HEK293 (cell line): ENCODE results near the gene CEP55.
A peak's percentile ranks its signal among the peaks of the same experiment; 100 is the strongest.

Experiments used
- CTCF ChIA-PET: fragments of 350-600 bp; formaldehyde crosslinking; extraction: SDS; loops from one replicate; lab custom pipeline; 2021; ENCODE audit warnings: antibody characterized with exemption; lab: Yijun Ruan, JAX
- POLR2A ChIA-PET: fragments of 300-600 bp; formaldehyde crosslinking; extraction: SDS; loops from one replicate; lab custom pipeline; 2020; ENCODE audit warnings: antibody characterized with exemption, inconsistent platforms; lab: Yijun Ruan, JAX
- H3K27ac ChIP-seq: fragments of 200-500 bp; sonication (Bioruptor generic); 2 replicates; pipeline ENCODE4 v1.5.1; 2014; ENCODE audit warnings: low read depth, low read length, control low read depth, inconsistent platforms; ENCODE audit errors: extremely low read depth
- H3K36me3 ChIP-seq, 2 experiments: fragments of 200-500 bp in 1 of 2; sonication (Bioruptor generic) in 1 of 2; 1 replicate in 1 of 2; 2 replicates in 1 of 2; pipeline ENCODE4 v1.5.1; 2014 to 2017; ENCODE audit warnings: inconsistent platforms in 2 of 2, low read length in 2 of 2; ENCODE audit not compliant: control insufficient read depth in 2 of 2, insufficient read depth in 1 of 2
- H3K4me1 ChIP-seq: fragments of 200-500 bp; sonication (Bioruptor generic); 2 replicates; pipeline ENCODE4 v1.5.1; 2014; ENCODE audit warnings: mild to moderate bottlenecking, low read length, inconsistent platforms; ENCODE audit not compliant: control insufficient read depth, insufficient read depth
- H3K4me3 ChIP-seq: 2 replicates; pipeline ENCODE4 v1.5.1; 2011; ENCODE audit warnings: low read depth, mild to moderate bottlenecking, control low read depth, low read length, moderate library complexity
- H3K9me3 ChIP-seq: fragments of 200-500 bp; sonication (Bioruptor generic); 2 replicates; pipeline ENCODE4 v1.5.1; 2014; ENCODE audit warnings: low read depth, low read length, inconsistent platforms; ENCODE audit not compliant: control insufficient read depth, insufficient read depth
- PRDM10 ChIP-seq: fragments of 450-650 bp; formaldehyde crosslinking; IDR thresholded peaks from 2 replicates; pipeline ENCODE4 v1.5.1; 2016; ENCODE audit warnings: missing biosample characterization, missing genetic modification characterization
- ZNF274 ChIP-seq, 2 experiments: fragments of 200-500 bp in 1 of 2; fragments of 450-650 bp in 1 of 2; sonication (Bioruptor generic) in 1 of 2; formaldehyde crosslinking in 1 of 2; IDR thresholded peaks; 2 replicates each; pipeline versions ENCODE4 v1.5.1 to v1.6.1; 2014 to 2016; ENCODE audit warnings: borderline replicate concordance in 1 of 2, inconsistent platforms in 1 of 2, low read length in 1 of 2, missing biosample characterization in 1 of 2, missing genetic modification characterization in 1 of 2
- ZNF768 ChIP-seq: fragments of 450-650 bp; formaldehyde crosslinking; IDR thresholded peaks from 2 replicates; pipeline ENCODE4 v1.5.1; 2018; ENCODE audit warnings: missing biosample characterization, mild to moderate bottlenecking, missing genetic modification characterization

Gene CEP55

GRCh38 chr10:93577565-93577964, 81.2 kb downstream of the CEP55 start:
- Histone ChIP-seq H3K27ac (no peak overlapping the region), H3K4me1 (peaks cover 6% of the 10 kb centered on the region; the same call in 1 of the 2 replicates), H3K36me3 (no peaks in the 10 kb centered on the region), H3K4me3 (no peak overlapping the region), H3K9me3 (no peaks in the 10 kb centered on the region)
- peak; percentile 67 for TF ChIP-seq ZNF768 (tag by site-specific recombination)
- TF ChIP-seq ZNF274 (IDR thresholded peaks at IDR 0.05; ENCODE audit: low read length), result no peak
- TF ChIP-seq ZNF274 (tag by site-specific recombination; IDR thresholded peaks at IDR 0.05; ENCODE audit: borderline replicate concordance), result no peak
- no peak for TF ChIP-seq PRDM10 (tag by site-specific recombination)
- ChIA-PET POLR2A (no interaction called here), CTCF (interaction anchor here (1.2 kb wide), 1 partner anchor 22 kb away, joined by 4 read pairs; no protein-coding TSS in a partner anchor)
